Endothelial cell of umbilical vein (primary cell): ENCODE results near the gene POLN. TPM values are rescaled to one million over a fixed set of nuclear protein-coding genes. Genes with fewer than 3 reads are reported as not detected.
"Not testable (repeated sequence)": the region's sequence is repeated elsewhere in the genome, so short reads cannot be mapped to it uniquely, and the experiment has no call there.

Source experiments
- BruUV-seq: library from RNA; stranded (reverse); fragments of 400-500 nt; replicated peaks from 2 replicates; lab custom pipeline; 2021; lab: Mats Ljungman, UMichigan
- CTCF ChIA-PET: fragments of 300-600, 350-600 bp; sonication (Branson Sonifier 250); formaldehyde crosslinking; loops from one replicate; lab custom pipeline; 2021; ENCODE audit warnings: antibody characterized with exemption, inconsistent platforms; lab: Charles Lee
- POLR2A ChIA-PET: fragments of 300-600, 350-600 bp; sonication (Branson Sonifier 250); formaldehyde crosslinking; loops from one replicate; lab custom pipeline; 2021; ENCODE audit warnings: antibody characterized with exemption, inconsistent platforms; lab: Charles Lee
- DNase-seq: peaks from one replicate; pipeline ENCODE4 v3.0.0-alpha.2; 2011; ENCODE audit warnings: low read depth, low spot score
- FAIRE-seq: peaks from 2 replicates; lab custom pipeline; 2011; peaks lifted over from hg19 to GRCh38; lab: Jason Lieb, UNC
- H2AFZ ChIP-seq: 2 replicates; pipeline ENCODE4 v1.6.0; 2012; ENCODE audit warnings: low read depth, low read length, control low read depth, inconsistent platforms
- H3K27ac ChIP-seq: 2 replicates; pipeline ENCODE4 v1.5.1; 2011; ENCODE audit warnings: low read depth, mild to moderate bottlenecking, control low read depth, low read length, moderate library complexity; ENCODE audit not compliant: insufficient read depth
- H3K27me3 ChIP-seq, 2 experiments: 2 replicates each; pipeline versions ENCODE4 v1.6.0 to v1.6.1; 2011; ENCODE audit warnings: low read length in 2 of 2, mixed read lengths in 1 of 2; ENCODE audit not compliant: control insufficient read depth in 2 of 2, insufficient read depth in 2 of 2
- H3K36me3 ChIP-seq, 2 experiments: 2 replicates in 1 of 2; 3 replicates in 1 of 2; pipeline ENCODE4 v1.5.1; 2011; ENCODE audit warnings: low read length in 2 of 2, mild to moderate bottlenecking in 1 of 2, moderate library complexity in 1 of 2; ENCODE audit not compliant: control insufficient read depth in 2 of 2, insufficient read depth in 2 of 2; ENCODE audit errors: extremely low read depth in 1 of 2
- H3K4me1 ChIP-seq: 3 replicates; pipeline ENCODE4 v1.5.1; 2011; ENCODE audit warnings: mild to moderate bottlenecking, low read length; ENCODE audit not compliant: control insufficient read depth, insufficient read depth; ENCODE audit errors: extremely low read depth
- H3K4me2 ChIP-seq: 2 replicates; pipeline ENCODE4 v1.6.1; 2011; ENCODE audit warnings: low read length, control low read depth, mixed read lengths; ENCODE audit not compliant: insufficient read depth
- H3K4me3 ChIP-seq, 3 experiments: fragments of 200-600 bp in 1 of 3; sonication (generic), shearing (Covaris generic) in 1 of 3; replicated peaks in 1 of 3; 2 replicates each; pipeline ENCODE4 v1.5.1; 2011 to 2016; ENCODE audit warnings: control low read depth in 3 of 3, low read length in 3 of 3, mild to moderate bottlenecking in 2 of 3, inconsistent platforms in 1 of 3, low read depth in 1 of 3, moderate library complexity in 1 of 3; ENCODE audit not compliant: insufficient read depth in 1 of 3
- H3K79me2 ChIP-seq: 2 replicates; pipeline ENCODE4 v1.6.0; 2012; ENCODE audit warnings: low read length, inconsistent platforms; ENCODE audit not compliant: control insufficient read depth, insufficient read depth
- H3K9ac ChIP-seq: replicated peaks from 2 replicates; pipeline ENCODE3; 2011; ENCODE audit warnings: low read length, control low read depth; ENCODE audit not compliant: insufficient read depth; ENCODE audit errors: extremely low read depth
- H3K9me1 ChIP-seq: replicated peaks from 3 replicates; pipeline ENCODE4 v1.6.0; 2011; ENCODE audit warnings: mild to moderate bottlenecking, low read length; ENCODE audit not compliant: control insufficient read depth, insufficient read depth; ENCODE audit errors: extremely low read depth
- H3K9me3 ChIP-seq: replicated peaks from 2 replicates; pipeline ENCODE4 v1.5.1; 2012; ENCODE audit warnings: low read length, inconsistent platforms; ENCODE audit not compliant: control insufficient read depth, insufficient read depth
- H4K20me1 ChIP-seq: replicated peaks from 2 replicates; pipeline ENCODE3; 2011; ENCODE audit warnings: mild to moderate bottlenecking, low read length; ENCODE audit not compliant: control insufficient read depth, insufficient read depth; ENCODE audit errors: extremely low read depth
- CTCF ChIP-seq, 2 donors: IDR thresholded peaks; 1 replicate in 1 of 2; 2 replicates in 1 of 2; pipeline ENCODE4 v1.5.1; 2011; ENCODE audit warnings: low read length in 2 of 2, mild to moderate bottlenecking in 2 of 2, moderate library complexity in 2 of 2, control low read depth in 1 of 2, inconsistent platforms in 1 of 2, low read depth in 1 of 2; ENCODE audit not compliant: insufficient read depth in 1 of 2; ENCODE audit errors: extremely low read depth in 1 of 2
- FOS ChIP-seq: IDR thresholded peaks from 2 replicates; pipeline ENCODE4 v1.6.1; 2011; ENCODE audit warnings: mild to moderate bottlenecking, low read length, moderate library complexity, borderline replicate concordance; ENCODE audit not compliant: insufficient read depth
- POLR2AphosphoS5 ChIP-seq: IDR thresholded peaks from 2 replicates; pipeline ENCODE4 v1.6.1; 2012; ENCODE audit warnings: low read depth, mild to moderate bottlenecking, control low read depth, low read length, moderate library complexity; ENCODE audit not compliant: insufficient read depth
- dilution Hi-C: fragments of 300-500 bp; cut with MboI; formaldehyde crosslinking; loops from one replicate; pipeline ENCODE4 v1.15.0; 2019; ENCODE audit warnings: low sequenced_read_pairs; ENCODE audit not compliant: extremely low pct_ligation_motif_present
- intact Hi-C: fragments of 100-400 bp; cut with micrococcal nuclease; formaldehyde crosslinking; loops from one replicate; pipeline ENCODE4 v1.10.0; 2022
- polyA plus RNA-seq, 4 experiments: library from polyadenylated mRNA; depleted of rRNA in 3 of 4; stranded (reverse) in 3 of 4; unstranded in 1 of 4; fragments of >200 nt; gene quantifications; 2 replicates each; pipeline versions ENCODE4 v1.2.1 to v1.2.3, GENCODE V29; 2011 to 2012; ENCODE audit warnings: missing spikeins in 1 of 4
- total RNA-seq: library from RNA; stranded (reverse); gene quantifications from 2 replicates; pipeline ENCODE4 v1.2.3, GENCODE V29; 2021

The POLN gene
- total and polyA plus RNA-seq, 2 donors (not counting 3 experiments of a cell fraction or from before 2014, with no cell fraction given) = 1.3 to 4.2 TPM

GRCh38 chr4:2226261-2226660 is 15.7 kb downstream of the POLN start:
- Histone ChIP-seq H2AFZ (no peak overlapping the region), H3K9me3 (no peaks in the 10 kb centered on the region), H3K9ac (no peak overlapping the region), H3K4me1 (no peaks in the 10 kb centered on the region), H4K20me1 (no peaks in the 10 kb centered on the region), H3K27ac (no peak overlapping the region), H3K27me3 (no peaks in the 10 kb centered on the region), H3K4me3 (no peak overlapping the region), H3K4me2 (no peak overlapping the region), H3K9me1 (no peaks in the 10 kb centered on the region), H3K36me3 (peaks cover 0 to 6% of the 10 kb centered on the region in 2 experiments), H3K79me2 (no peaks in the 10 kb centered on the region)
- POLR2A ChIA-PET = no interaction called here
- TF ChIP-seq POLR2AphosphoS5 = no peak
- TF ChIP-seq FOS = no peak
- FAIRE-seq (no peak), DNase-seq (no peak)
- dilution Hi-C loops = no loop called here
- no TSS peak for BruUV-seq
- intact Hi-C loops = no loop called here
- CTCF ChIA-PET = interaction anchor here (1.2 to 1.7 kb wide), 3 partner anchors 10 to 14 kb away, joined by 3 to 4 read pairs (median 3); no protein-coding TSS in a partner anchor

DNA sequence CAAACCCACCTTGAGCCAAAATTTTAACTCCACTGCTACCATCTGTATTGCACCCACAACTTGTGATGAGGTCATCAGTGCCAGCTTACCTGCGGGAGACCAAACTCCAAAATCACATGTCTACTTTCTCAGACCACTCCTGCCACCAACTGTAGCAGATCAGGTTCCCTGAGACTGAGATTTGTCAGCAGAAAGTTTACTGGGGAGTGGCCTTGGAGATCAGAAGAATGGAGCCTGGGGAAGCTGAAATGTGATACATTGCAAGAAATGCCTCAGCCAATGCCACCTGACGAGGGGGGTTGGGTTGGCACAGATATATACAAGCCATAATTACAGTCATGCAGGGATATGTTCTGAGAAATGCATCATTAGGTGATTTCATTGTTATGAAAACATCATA is 19.1 kb downstream of the POLN start:
- Histone ChIP-seq H2AFZ (no peak overlapping the region), H3K36me3 (peaks cover 0 to 6% of the 10 kb centered on the region in 2 experiments), H3K27me3 (no peaks in the 10 kb centered on the region), H3K4me1 (no peaks in the 10 kb centered on the region), H3K9me3 (no peaks in the 10 kb centered on the region), H3K9me1 (no peaks in the 10 kb centered on the region), H3K79me2 (no peaks in the 10 kb centered on the region), H3K27ac (no peak overlapping the region), H3K4me3 (no peak overlapping the region), H4K20me1 (no peaks in the 10 kb centered on the region), H3K4me2 (no peak overlapping the region), H3K9ac (no peak overlapping the region)
- FAIRE-seq (no peak), DNase-seq (no peak)
- ChIA-PET POLR2A (interaction anchor here (0.7 kb wide), 1 partner anchor 27 kb away, joined by 4 read pairs; no protein-coding TSS in a partner anchor), CTCF (interaction anchor here (3.2 kb wide), 1 partner anchor 10 kb away, joined by 23 read pairs; no protein-coding TSS in a partner anchor)
- dilution Hi-C loops = no loop called here
- intact Hi-C loops = no loop called here
- no TSS peak for BruUV-seq
- no peak for TF ChIP-seq CTCF (IDR thresholded peaks at IDR 0.05; ENCODE audit: extremely low read depth in 1 of 2, insufficient read depth in 1 of 2, low read depth in 1 of 2, low read length in 2 of 2)

DNA sequence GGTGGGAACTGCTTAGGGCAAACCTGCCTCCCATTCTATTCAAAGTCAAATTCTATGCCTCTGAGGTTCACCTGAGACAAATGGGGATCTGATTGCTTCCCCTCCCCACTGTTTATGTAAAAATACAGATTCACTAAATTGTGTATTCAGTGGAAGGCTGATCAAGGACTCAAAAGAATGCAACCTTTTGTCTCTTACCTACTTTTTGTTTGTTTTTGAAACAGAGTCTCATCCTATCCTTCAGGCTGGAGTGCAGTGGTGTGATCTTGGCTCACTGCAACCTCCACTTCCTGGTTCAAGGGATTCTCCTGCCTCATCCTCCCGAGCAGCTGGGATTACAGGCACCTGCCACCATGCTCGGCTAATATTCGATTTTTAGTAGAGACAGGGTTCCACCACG is 20.5 kb downstream of the POLN start:
- H3K9me3 ChIP-seq, H3K4me1 ChIP-seq, H3K9ac ChIP-seq, H4K20me1 ChIP-seq, H3K27ac ChIP-seq, POLR2A ChIA-PET, H3K4me3 ChIP-seq, H3K4me2 ChIP-seq, BruUV-seq, FAIRE-seq, H3K9me1 ChIP-seq, intact Hi-C loops, H2AFZ ChIP-seq, H3K36me3 ChIP-seq, H3K27me3 ChIP-seq, DNase-seq, dilution Hi-C loops, H3K79me2 ChIP-seq: not testable (repeated sequence)
- CTCF ChIA-PET = interaction anchor here (0.9 to 3.2 kb wide), 7 partner anchors 9 to 244 kb away, joined by 3 to 149 read pairs (median 23); partner anchors contain the start of genes HAUS3 and POLN
